Measurements from ENCODE around the gene TSEN34. TPM values are rescaled to one million over a fixed set of nuclear protein-coding genes. Genes with fewer than 3 reads are reported as not detected.
"Not testable (repeated sequence)": the region's sequence is repeated elsewhere in the genome, so short reads cannot be mapped to it uniquely, and the experiment has no call there.

Gene TSEN34
- total and polyA plus RNA-seq, 2 experiments from 2014 or later, result 66.9 to 100.0 TPM

DNA sequence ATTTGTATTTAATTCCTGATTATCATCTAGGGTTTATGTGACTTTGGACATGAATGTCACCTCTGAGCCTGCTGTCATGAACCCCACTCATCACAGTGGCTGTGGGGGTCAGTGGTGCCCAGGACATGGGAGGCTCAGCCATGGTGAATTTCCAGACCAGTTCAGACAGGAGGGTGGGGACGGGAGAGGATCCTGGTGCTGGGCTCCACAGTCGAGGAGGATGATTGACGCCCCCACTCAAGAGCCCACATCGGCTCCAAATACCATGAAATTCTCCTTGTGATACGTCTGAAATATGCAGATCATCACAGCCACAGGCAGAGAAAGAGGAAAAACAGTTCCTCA is 32.8 kb downstream of the TSEN34 start:
- not testable (repeated sequence) for H2AFZ ChIP-seq; DNase-seq (ENCODE audit: low spot score); H3K4me2 ChIP-seq; H3K27me3 ChIP-seq; H3K36me3 ChIP-seq (replicated peaks; ENCODE audit: insufficient read depth, low read depth); H3K4me1 ChIP-seq (ENCODE audit: insufficient read depth); H3K9me2 ChIP-seq (replicated peaks; ENCODE audit: insufficient read depth); H3K9me3 ChIP-seq (ENCODE audit: low read depth); H3K27ac ChIP-seq; H4K20me1 ChIP-seq (ENCODE audit: insufficient read depth, poor library complexity, severe bottlenecking); H3K4me3 ChIP-seq; H3K79me2 ChIP-seq
- WGBS (ENCODE audit: low lambda C conversion rate, missing lambda C conversion rate), result 80% methylated on average over 5 of the region's 5 CpGs

DNA sequence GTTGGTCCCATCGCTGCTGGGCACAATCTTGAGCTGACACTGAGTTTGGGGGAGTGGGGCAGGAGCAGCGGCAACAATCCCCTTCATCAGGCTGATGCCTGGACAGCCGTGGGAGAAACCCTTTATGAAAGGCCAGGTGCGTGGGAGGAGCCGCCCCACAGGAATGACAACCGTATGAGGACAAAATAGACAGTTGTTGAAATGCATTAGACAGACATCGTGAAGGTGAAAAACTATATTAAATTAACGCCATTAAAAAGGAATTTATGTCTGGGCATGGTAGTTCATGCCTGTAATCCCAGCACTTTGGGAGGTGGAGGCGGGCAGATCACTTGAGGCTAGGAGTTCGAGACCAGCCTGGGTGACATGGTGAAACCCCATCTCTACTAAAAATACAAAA is 33.5 kb downstream of the TSEN34 start:
- not testable (repeated sequence) for H3K9me2 ChIP-seq (replicated peaks; ENCODE audit: insufficient read depth); H3K36me3 ChIP-seq (replicated peaks; ENCODE audit: insufficient read depth, low read depth); H3K4me2 ChIP-seq; H3K27me3 ChIP-seq; H2AFZ ChIP-seq; DNase-seq (ENCODE audit: low spot score); H3K27ac ChIP-seq; H3K4me3 ChIP-seq; H3K9me3 ChIP-seq (ENCODE audit: low read depth); H3K79me2 ChIP-seq; H3K4me1 ChIP-seq (ENCODE audit: insufficient read depth); H4K20me1 ChIP-seq (ENCODE audit: insufficient read depth, poor library complexity, severe bottlenecking)
- 87% methylated on average over 10 of the region's 10 CpGs for WGBS (ENCODE audit: low lambda C conversion rate, missing lambda C conversion rate)

DNA sequence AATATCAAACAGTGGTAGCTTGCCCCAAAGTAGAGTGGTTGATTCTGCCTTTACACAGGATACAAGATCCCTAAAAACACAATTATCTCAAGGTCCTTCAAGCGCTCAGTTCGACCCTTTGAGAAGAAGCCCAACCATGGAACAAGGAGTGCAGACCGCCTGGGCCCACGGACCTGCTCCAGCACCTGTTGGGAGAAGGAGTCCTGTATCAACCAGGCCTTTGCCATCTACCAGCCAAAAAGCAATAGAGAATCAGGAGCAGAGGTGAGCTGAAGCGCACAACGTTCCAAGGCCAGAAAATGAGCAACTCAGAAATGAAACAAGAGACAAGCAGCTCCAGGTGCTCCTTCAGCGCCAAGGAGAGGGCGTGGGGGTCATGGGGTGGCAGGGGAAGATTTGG is 38.0 kb downstream of the TSEN34 start:
- Histone ChIP-seq H3K4me2 (no peak overlapping the region), H4K20me1 (ENCODE audit: insufficient read depth, poor library complexity, severe bottlenecking) (no peaks in the 10 kb centered on the region), H2AFZ (no peak overlapping the region), H3K4me1 (ENCODE audit: insufficient read depth) (no peaks in the 10 kb centered on the region), H3K36me3 (replicated peaks; ENCODE audit: insufficient read depth, low read depth) (no peaks in the 10 kb centered on the region), H3K79me2 (no peaks in the 10 kb centered on the region), H3K27me3 (peaks cover 5% of the 10 kb centered on the region), H3K9me2 (replicated peaks; ENCODE audit: insufficient read depth) (no peaks in the 10 kb centered on the region), H3K9me3 (ENCODE audit: low read depth) (no peaks in the 10 kb centered on the region), H3K4me3 (no peak overlapping the region), H3K27ac (no peak overlapping the region)
- TF ChIP-seq, protein P1, sequence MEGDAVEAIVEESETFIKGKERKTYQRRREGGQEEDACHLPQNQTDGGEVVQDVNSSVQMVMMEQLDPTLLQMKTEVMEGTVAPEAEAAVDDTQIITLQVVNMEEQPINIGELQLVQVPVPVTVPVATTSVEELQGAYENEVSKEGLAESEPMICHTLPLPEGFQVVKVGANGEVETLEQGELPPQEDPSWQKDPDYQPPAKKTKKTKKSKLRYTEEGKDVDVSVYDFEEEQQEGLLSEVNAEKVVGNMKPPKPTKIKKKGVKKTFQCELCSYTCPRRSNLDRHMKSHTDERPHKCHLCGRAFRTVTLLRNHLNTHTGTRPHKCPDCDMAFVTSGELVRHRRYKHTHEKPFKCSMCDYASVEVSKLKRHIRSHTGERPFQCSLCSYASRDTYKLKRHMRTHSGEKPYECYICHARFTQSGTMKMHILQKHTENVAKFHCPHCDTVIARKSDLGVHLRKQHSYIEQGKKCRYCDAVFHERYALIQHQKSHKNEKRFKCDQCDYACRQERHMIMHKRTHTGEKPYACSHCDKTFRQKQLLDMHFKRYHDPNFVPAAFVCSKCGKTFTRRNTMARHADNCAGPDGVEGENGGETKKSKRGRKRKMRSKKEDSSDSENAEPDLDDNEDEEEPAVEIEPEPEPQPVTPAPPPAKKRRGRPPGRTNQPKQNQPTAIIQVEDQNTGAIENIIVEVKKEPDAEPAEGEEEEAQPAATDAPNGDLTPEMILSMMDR (IDR thresholded peaks at IDR 0.05; ENCODE audit: poor library complexity), result no peak
- TF ChIP-seq EZH2 (IDR thresholded peaks at IDR 0.05; ENCODE audit: borderline replicate concordance), result no peak
- no peak for TF ChIP-seq EZH2phosphoT487 (IDR thresholded peaks at IDR 0.05; ENCODE audit: low read depth, severe bottlenecking, unreplicated experiment)
- 89% methylated on average over 8 of the region's 8 CpGs for WGBS (ENCODE audit: low lambda C conversion rate, missing lambda C conversion rate)
- DNase-seq (ENCODE audit: low spot score), result no peak

DNA sequence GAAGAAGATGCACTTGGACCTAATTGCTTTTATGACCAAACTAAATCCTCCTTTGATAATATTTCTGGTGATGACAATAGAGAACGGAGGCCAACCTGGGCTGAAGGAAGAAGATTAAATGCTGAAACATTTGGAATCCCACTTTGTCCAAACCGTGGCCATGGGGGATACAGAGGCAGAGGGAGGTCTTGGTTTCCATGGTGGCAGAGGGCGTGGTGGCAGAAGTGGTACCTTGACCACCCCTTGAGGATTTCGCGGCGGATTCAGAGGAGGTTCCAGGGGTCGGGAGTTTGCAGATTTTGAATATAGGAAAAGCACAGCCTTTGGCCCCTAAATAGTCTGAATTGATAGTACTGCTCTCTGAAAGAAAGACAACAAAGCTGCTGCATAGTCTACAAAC is 38.9 kb downstream of the TSEN34 start:
- H2AFZ ChIP-seq, result no peak overlapping the region
- TF ChIP-seq, protein P1 (IDR thresholded peaks at IDR 0.05; ENCODE audit: poor library complexity), result no peak
- no peak for TF ChIP-seq EZH2phosphoT487 (IDR thresholded peaks at IDR 0.05; ENCODE audit: low read depth, severe bottlenecking, unreplicated experiment)
- TF ChIP-seq EZH2 (IDR thresholded peaks at IDR 0.05; ENCODE audit: borderline replicate concordance), result no peak
- H3K4me1 ChIP-seq (ENCODE audit: insufficient read depth), result no peaks in the 10 kb centered on the region
- no peak for DNase-seq (ENCODE audit: low spot score)
- H4K20me1 ChIP-seq (ENCODE audit: insufficient read depth, poor library complexity, severe bottlenecking), result no peaks in the 10 kb centered on the region
- WGBS (ENCODE audit: low lambda C conversion rate, missing lambda C conversion rate), result 86% methylated on average over 7 of the region's 7 CpGs
- no peaks in the 10 kb centered on the region for H3K9me2 ChIP-seq (replicated peaks; ENCODE audit: insufficient read depth)
- H3K9me3 ChIP-seq (ENCODE audit: low read depth), result no peaks in the 10 kb centered on the region
- H3K27ac ChIP-seq, result no peak overlapping the region
- H3K4me3 ChIP-seq, result no peak overlapping the region
- H3K36me3 ChIP-seq (replicated peaks; ENCODE audit: insufficient read depth, low read depth), result no peaks in the 10 kb centered on the region
- H3K4me2 ChIP-seq, result no peak overlapping the region
- H3K79me2 ChIP-seq, result no peaks in the 10 kb centered on the region
- H3K27me3 ChIP-seq, result peaks cover 2% of the 10 kb centered on the region

Measured in hepatocyte (in vitro differentiated cells).